Sigmoid colon (tissue), 7 donors: ENCODE data around the gene MITF. TPM values are rescaled to one million over a fixed set of nuclear protein-coding genes. Genes with fewer than 3 reads are reported as not detected.

Experiments
- DNase-seq: peaks from one replicate; pipeline ENCODE4 v3.0.0-alpha.2; 2019
- H3K27ac ChIP-seq, 4 donors: fragments of 200-600 bp; sonication (generic); one replicate each; pipeline ENCODE4 v1.5.1; 2016 to 2019; ENCODE audit warnings: mild to moderate bottlenecking in 1 of 4
- H3K27me3 ChIP-seq, 3 donors: fragments of 200-600 bp; sonication (generic); one replicate each; pipeline ENCODE4 v1.5.1; 2019; ENCODE audit warnings: mild to moderate bottlenecking in 1 of 3
- H3K36me3 ChIP-seq, 4 donors: fragments of 200-600 bp; sonication (generic); one replicate each; pipeline ENCODE4 v1.5.1; 2016 to 2019
- H3K4me1 ChIP-seq, 4 donors: fragments of 200-600 bp; sonication (generic); one replicate each; pipeline ENCODE4 v1.5.1; 2017 to 2019
- H3K4me3 ChIP-seq, 4 donors: fragments of 200-600 bp; sonication (generic); one replicate each; pipeline ENCODE4 v1.5.1; 2017 to 2019; ENCODE audit warnings: mild to moderate bottlenecking in 2 of 4, moderate library complexity in 1 of 4
- H3K9me3 ChIP-seq, 4 donors: fragments of 200-600 bp in 3 of 4; sonication (generic) in 3 of 4; one replicate each; pipeline versions ENCODE4 v1.5.1 to v1.6.1; 2013 to 2019
- CTCF ChIP-seq, 4 experiments: fragments of 450-650 bp in 3 of 4; fragments of 200-600 bp in 1 of 4; IDR thresholded peaks; one replicate each; pipeline ENCODE4 v1.5.1; 2016 to 2019; ENCODE audit warnings: antibody characterized with exemption in 4 of 4, mild to moderate bottlenecking in 3 of 4, moderate library complexity in 2 of 4
- EP300 ChIP-seq, 4 donors: sonication (generic); formaldehyde crosslinking; IDR thresholded peaks; one replicate each; pipeline ENCODE4 v1.6.1; 2017; ENCODE audit warnings: antibody characterized with exemption in 4 of 4
- POLR2A ChIP-seq, 2 donors: fragments of 450-650 bp; IDR thresholded peaks; one replicate each; pipeline ENCODE4 v1.6.1; 2016; ENCODE audit warnings: antibody characterized with exemption in 2 of 2, mild to moderate bottlenecking in 2 of 2, moderate library complexity in 2 of 2
- POLR2AphosphoS5 ChIP-seq, 4 donors: sonication (generic); formaldehyde crosslinking; IDR thresholded peaks; one replicate each; pipeline ENCODE4 v1.6.1; 2017; ENCODE audit warnings: antibody characterized with exemption in 4 of 4
- WGBS, 2 donors: extraction: QIAGEN DNeasy Blood & Tissue Kit; methylation state at CpG; one replicate each; pipeline ENCODE4 v1.1.7; 2013; 5-methylcytosine and 5-hydroxymethylcytosine counted together
- intact Hi-C: fragments of 100-400 bp; cut with DNase I; formaldehyde crosslinking; loops from one replicate; pipeline ENCODE4 v1.15.1; 2023
- polyA plus RNA-seq, 3 donors: library from polyadenylated mRNA; stranded (reverse); fragments of 200-250 nt; gene quantifications; one replicate each; pipeline ENCODE4 v1.2.3, GENCODE V29; 2013
- total RNA-seq, 4 donors: library from RNA; depleted of rRNA; stranded (reverse); fragments of >200 nt; gene quantifications; one replicate each; pipeline ENCODE4 v1.1.0, GENCODE V29; 2016
- donor health status: healthy with polysubstance abuse.
- donor health status: Bipolar disorder and iron deficiency.
- donor health status: healthy.

The MITF gene
- total and polyA plus RNA-seq, 7 donors: 2.1 to 73.2 (median 65.4) TPM

GRCh38 chr3:69856965-69857705, 117.9 kb downstream of the MITF start:
- H3K27me3 ChIP-seq: no peaks in the 10 kb centered on the region
- intact Hi-C loops: no loop called here
- H3K36me3 ChIP-seq: no peaks in the 10 kb centered on the region
- TF ChIP-seq EP300 (IDR thresholded peaks at IDR 0.05) (no peak), CTCF (IDR thresholded peaks at IDR 0.05) (no peak), POLR2AphosphoS5 (IDR thresholded peaks at IDR 0.05) (no peak), POLR2A (IDR thresholded peaks at IDR 0.05) (no peak)
- no peak overlapping the region for H3K27ac ChIP-seq
- no peaks in the 10 kb centered on the region for H3K9me3 ChIP-seq
- WGBS, 2 donors: 68 to 69% methylated on average over 3 of the region's 3 CpGs
- H3K4me3 ChIP-seq: no peak overlapping the region
- no peak for DNase-seq
- H3K4me1 ChIP-seq: peaks cover 0 to 69% (median 36%) of the 10 kb centered on the region in 4 donors

GRCh38 chr3:69861556-69861955, 122.3 kb downstream of the MITF start:
- Histone ChIP-seq H3K36me3 (no peaks in the 10 kb centered on the region), H3K27me3 (no peaks in the 10 kb centered on the region), H3K4me3 (no peak overlapping the region), H3K9me3 (no peaks in the 10 kb centered on the region), H3K4me1 (peaks cover 0 to 72% (median 41%) of the 10 kb centered on the region in 4 donors), H3K27ac (no peak overlapping the region)
- 77 to 81% methylated on average over 3 of the region's 3 CpGs for WGBS, 2 donors
- intact Hi-C loops: no loop called here
- TF ChIP-seq CTCF (IDR thresholded peaks at IDR 0.05): no peak
- TF ChIP-seq POLR2A (IDR thresholded peaks at IDR 0.05): no peak
- TF ChIP-seq EP300 (IDR thresholded peaks at IDR 0.05): no peak
- peak in 1 of 4 donors; percentile 5 for TF ChIP-seq POLR2AphosphoS5 (IDR thresholded peaks at IDR 0.05)
- DNase-seq: no peak

- Histone ChIP-seq H3K4me1 (peaks cover 0 to 74% (median 55%) of the 10 kb centered on the region in 4 donors), H3K9me3 (no peaks in the 10 kb centered on the region), H3K4me3 (no peak overlapping the region), H3K27ac (peak overlapping the region in 3 of 4 donors; percentile 74 to 81 (median 76)), H3K27me3 (no peaks in the 10 kb centered on the region), H3K36me3 (no peaks in the 10 kb centered on the region)
- 88 to 93% methylated on average over 3 of the region's 3 CpGs for WGBS, 2 donors
- DNase-seq: no peak
- TF ChIP-seq EP300 (IDR thresholded peaks at IDR 0.05) (no peak), POLR2A (IDR thresholded peaks at IDR 0.05) (no peak), POLR2AphosphoS5 (IDR thresholded peaks at IDR 0.05) (no peak), CTCF (IDR thresholded peaks at IDR 0.05) (no peak)
- intact Hi-C loops: no loop called here
Observed at GRCh38 chr3:69864141-69864540, 124.9 kb downstream of the MITF start.

GRCh38 chr3:69864766-69865165, 125.5 kb downstream of the MITF start:
- no peaks in the 10 kb centered on the region for H3K9me3 ChIP-seq
- H3K4me1 ChIP-seq: peaks cover 0 to 80% (median 58%) of the 10 kb centered on the region in 4 donors
- DNase-seq: no peak
- H3K27me3 ChIP-seq: no peaks in the 10 kb centered on the region
- H3K27ac ChIP-seq: peak overlapping the region in 3 of 4 donors; percentile 74 to 81 (median 76)
- WGBS, 2 donors: 64 to 66% methylated on average over 2 of the region's 2 CpGs
- H3K36me3 ChIP-seq: no peaks in the 10 kb centered on the region
- TF ChIP-seq POLR2AphosphoS5 (IDR thresholded peaks at IDR 0.05) (no peak), CTCF (IDR thresholded peaks at IDR 0.05) (no peak), POLR2A (IDR thresholded peaks at IDR 0.05) (no peak), EP300 (IDR thresholded peaks at IDR 0.05) (no peak)
- no peak overlapping the region for H3K4me3 ChIP-seq
- intact Hi-C loops: loop anchor here (5.0 kb wide), 1 partner anchor 122 kb away; no protein-coding TSS in a partner anchor
